ENCODE measurements around the gene OR5D16.
"Not testable (repeated sequence)": the region's sequence is repeated elsewhere in the genome, so short reads cannot be mapped to it uniquely, and the experiment has no call there.

Gene OR5D16

DNA sequence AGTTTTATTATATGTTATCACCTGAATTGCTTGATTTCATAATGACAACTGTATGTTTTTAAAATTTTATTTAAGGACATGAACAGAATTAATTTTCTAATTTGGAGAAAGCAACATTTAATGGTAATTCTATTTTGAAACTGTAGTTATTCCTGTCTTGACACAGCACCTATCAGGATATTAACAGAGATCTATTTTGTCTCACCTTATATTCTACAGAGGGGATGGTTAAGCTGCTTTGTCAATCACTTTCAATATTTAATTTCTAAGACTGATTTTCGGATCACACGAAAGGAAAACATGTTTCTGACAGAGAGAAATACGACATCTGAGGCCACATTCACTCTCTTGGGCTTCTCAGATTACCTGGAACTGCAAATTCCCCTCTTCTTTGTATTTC lies at the start of gene OR5D16:
Gene OR5D16 (plus strand): TSS at position 301 of the 400 bp plus-strand sequence. CDS start 0 bp downstream, at position 301.
- DNase-seq, result no peak

DNA sequence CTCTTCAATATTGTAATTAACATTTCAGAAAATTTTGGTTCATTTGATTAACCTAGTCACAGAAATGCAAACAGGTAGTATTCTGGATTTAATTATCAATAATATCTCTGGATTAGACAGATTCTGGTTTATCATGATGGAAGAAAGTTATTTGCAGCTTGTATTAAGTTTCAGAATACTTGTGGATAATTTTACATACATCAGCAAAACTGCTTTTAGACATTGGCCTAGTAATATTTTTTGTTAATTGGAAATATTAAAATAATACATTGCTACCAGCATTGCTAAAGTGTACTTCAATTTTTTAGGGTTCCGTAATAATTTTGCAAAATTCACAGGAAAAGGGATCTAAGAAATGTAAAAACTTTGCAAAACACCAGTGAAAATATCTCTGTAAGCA lies 46.9 kb upstream of the OR5D16 start:
- DNase-seq, result no peak

DNA sequence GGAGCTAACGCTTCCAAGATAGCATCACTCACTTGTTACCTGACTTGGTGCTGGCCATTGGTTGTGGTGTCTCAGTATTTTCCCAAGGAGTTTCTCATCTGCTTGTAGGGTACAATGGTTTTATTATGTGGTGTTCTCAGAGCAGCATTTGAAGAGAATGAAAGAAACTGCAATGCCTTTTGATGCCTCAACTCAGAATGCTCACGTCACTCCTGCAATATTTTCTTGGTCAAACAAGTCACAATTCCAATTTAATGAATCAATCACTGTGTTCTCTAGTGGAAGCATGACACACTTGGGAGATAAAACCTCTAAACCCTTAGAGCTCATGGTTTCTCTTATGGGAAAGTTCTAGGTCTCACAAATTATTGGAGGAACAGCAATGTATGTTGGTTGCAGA lies 45.2 kb upstream of the OR5D16 start:
- DNase-seq, result no peak

DNA sequence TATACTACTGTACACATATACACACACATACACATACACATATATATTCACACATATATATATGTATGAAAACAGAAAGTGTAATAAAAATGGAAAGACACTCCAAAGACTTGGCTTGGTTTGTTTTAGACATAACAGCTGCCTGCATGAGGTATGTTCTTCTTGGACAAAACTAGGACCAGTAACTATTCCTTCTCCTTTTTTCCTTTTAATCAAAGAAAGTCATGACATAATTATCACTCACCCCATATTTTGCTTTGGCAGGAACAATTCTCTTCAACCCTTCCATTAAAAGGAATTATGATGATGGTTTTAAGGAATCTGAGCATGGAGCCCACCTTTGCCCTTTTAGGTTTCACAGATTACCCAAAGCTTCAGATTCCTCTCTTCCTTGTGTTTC lies 43.3 kb upstream of the OR5D16 start, which contains the start of gene OR5D14:
Gene OR5D14 (plus strand): TSS at position 301 of the 400 bp plus-strand sequence. CDS start 0 bp downstream, at position 301.
- DNase-seq, result no peak

DNA sequence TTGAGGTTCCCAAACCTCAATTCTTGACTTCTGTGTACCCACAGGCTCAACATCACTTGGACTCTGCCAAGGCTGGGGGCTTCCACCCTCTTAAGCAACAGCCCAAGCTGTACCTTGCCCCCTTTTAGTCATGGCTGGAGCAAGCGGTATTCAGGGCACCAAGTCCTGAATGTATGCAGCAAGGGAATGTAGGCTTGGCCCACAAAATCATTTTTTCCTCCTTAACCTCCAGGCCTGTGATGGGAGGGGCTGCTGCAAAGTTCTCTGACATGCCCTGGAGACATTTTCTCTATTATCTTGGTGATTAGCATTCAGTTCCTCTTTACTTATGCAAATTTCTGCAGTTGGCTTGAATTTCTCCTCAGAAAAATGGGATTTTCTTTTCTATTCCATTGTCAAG lies 32.3 kb upstream of the OR5D16 start:
- DNase-seq, result no peak

DNA sequence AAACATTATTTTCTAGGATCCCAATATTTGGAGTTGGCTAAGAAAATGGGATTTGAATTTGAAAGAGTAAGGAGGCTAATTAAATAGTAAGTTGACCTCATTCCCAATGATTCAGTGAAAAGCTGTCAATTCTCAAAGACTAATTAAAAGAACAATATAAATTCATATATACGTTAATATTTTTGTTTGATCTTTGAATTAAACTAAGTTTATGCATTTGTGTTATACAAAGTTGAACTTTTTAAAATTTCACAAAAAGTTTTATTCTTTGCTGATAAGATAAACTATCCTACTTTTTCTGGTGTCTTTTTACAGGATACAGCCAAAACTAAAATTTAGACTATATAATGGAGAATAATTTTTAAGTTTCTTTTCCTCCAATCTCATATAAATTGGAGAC lies 27.5 kb upstream of the OR5D16 start, which contains the start of gene OR5L1:
Gene OR5L1 (plus strand): TSS at position 301 of the 400 bp plus-strand sequence. CDS start 100 bp downstream, outside the sequence.
- DNase-seq, result no peak

DNA sequence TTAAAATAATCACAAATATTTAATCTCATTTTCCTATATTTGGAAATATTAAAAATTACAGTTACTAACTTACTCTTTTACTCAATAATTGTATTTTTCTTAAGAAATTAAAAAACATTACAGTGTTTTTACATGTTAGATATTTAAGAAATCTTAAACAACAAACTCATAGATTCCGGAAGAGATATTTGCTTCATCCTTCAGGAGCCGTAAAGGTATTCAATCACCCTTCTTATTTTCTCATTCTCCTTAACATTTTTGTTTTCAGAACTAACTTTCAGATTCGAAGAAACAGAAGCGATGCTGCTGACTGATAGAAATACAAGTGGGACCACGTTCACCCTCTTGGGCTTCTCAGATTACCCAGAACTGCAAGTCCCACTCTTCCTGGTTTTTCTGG lies 19.2 kb upstream of the OR5D16 start, which contains the start of gene OR5D18:
Gene OR5D18 (plus strand): TSS at position 301 of the 400 bp plus-strand sequence. CDS start 0 bp downstream, at position 301.
- no peak for DNase-seq

DNA sequence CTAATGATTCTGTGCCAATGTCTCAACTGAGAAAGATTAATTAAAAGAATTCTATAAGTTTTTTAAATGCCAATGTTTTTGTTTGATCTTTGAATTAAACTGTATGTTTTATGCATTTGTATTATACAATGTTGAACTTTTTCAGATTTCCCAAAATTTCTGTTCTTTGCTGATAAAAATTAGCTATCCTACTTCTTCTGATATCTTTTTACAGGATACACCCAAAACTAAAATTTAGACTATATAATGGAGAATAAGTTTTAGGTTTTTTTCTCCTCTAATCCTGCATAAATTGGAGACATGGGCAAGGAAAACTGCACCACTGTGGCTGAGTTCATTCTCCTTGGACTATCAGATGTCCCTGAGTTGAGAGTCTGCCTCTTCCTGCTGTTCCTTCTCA lies 11.6 kb upstream of the OR5D16 start, which contains the start of gene OR5L2:
Gene OR5L2 (plus strand): TSS at position 301 of the 400 bp plus-strand sequence. CDS start 0 bp downstream, at position 301.
- no peak for DNase-seq

DNA sequence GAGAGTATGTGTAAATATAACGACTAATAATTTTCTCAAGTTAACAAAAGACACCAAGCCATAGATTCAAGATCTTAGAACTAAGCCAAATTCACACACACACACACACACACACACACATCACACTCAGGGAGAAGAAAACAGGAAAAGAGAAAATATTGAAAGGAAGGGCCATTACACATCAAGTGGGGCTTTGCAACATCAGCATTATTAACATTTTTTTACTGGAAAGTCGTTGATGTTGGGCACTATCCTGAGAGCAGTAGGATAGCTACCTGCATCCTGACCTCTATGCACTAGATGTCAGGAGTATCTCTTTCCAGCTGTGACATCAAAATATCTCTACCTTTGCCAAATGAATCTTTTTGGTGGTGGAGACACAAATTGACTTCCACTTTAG lies 8.9 kb downstream of the OR5D16 start:
- DNase-seq, result no peak

DNA sequence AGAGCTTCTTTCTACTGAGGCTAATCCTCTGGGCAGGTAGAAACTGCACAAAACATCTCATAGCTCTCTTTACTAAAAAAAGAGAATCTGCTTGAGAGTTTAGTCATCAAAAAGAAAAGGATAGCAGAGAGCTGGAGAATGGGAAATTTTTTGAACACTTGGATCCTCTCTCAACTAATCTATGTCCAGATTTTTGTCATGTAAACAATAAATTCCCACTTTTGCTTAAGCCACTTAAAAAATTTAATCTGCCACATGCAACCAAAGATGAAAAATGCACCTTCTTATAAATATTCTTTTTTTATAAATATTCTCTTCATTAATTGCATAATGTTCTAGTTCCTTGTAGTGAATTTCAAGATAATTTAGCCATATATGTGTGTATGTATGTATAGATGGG lies 10.5 kb downstream of the OR5D16 start:
- no peak for DNase-seq

DNA sequence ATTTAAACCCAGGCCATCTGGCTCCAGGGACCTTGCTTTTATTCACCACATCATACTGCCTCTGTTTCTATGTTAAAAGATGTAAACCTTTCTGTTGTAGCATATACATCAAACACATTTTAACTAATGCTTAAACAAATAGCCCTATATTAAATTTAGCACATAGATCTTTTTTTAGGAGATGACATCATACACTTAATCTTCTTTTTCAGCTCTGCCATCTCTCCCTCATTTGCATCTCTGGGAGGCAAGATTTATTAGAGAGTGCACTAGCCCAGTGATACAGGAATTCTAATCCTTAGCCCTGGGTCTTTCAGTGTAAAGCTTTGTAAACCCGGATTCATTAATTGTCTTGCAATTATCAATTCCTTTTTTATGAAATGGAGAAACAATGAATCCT lies 13.6 kb downstream of the OR5D16 start:
- DNase-seq, result no peak

DNA sequence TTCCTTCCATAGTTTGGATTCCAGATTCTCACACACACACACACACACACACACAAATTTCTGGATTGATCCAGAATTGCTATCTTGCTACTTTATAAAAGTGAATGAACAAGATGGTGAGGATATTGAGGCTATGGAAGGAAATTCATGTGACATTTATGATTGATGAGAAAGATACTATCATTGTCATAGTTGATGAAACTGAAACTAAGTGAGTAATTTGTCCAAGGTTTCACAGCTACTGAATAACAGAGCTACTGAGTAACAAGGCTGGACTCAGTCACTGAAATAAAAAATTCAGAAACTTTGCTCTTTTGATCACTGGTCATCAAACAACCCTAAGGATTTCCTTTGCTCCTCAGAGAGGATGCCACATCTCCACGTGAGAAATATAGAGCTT lies 16.2 kb downstream of the OR5D16 start:
- DNase-seq, result no peak

DNA sequence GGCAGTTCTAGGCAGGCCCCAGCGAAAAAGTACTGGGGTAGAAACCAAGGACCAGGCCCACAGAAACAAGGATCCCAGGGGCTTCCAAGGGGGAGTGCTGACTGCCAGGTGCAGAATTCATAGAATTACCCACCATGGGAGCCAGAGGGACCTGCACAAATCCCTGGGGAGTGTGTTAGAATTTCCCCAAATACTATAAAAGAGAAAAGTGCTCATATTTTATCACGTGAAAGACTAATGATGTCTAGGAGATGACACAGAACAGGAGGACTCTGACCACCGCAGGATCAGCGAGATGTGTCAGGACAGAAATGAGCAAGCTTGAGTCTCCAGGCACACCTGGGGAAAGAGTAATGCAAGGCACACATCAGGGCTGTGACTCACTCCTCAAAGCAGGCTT lies 28.8 kb downstream of the OR5D16 start:
- not testable (repeated sequence) for DNase-seq

DNA sequence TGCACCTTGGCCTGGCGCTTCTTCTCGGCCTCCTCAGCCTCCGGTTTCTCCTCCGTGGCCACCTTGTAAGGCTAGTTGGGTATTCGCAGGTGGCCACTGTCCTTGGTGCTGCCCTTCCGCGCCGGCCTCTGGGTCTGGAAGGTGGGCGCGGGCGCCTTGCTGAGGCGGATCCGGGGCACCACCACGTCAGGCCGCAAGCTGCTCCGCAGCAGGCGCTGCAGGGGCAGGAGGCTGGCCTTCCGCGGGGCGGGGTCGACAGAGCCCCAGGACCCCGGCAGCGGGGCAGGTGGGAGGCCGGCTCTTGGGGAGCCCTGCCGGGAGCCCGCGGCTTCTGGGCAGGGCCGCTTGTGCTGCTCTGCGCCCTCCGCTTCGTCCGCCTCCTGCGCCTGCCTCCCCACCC lies 34.2 kb downstream of the OR5D16 start:
- not testable (repeated sequence) for DNase-seq

DNA sequence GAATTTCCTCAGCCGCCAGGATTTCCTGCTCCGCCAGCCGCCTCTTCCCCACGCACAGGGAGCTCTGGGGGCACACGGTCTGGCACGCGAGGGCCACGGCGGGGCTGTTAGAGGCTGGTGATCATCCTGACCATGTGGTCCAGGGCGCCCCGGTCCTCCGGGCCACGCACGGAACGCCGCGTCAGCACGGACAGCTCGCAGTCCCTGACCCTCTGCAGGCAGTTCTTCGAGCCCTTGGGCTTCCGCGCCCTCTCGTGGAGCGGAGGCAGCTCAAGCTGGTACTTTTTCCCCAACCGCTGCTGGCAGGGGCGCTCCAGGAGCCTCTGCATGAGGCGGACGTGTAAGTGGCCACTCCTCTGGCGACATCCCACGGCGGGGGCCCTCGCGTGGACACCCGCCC lies 34.6 kb downstream of the OR5D16 start:
- not testable (repeated sequence) for DNase-seq

DNA sequence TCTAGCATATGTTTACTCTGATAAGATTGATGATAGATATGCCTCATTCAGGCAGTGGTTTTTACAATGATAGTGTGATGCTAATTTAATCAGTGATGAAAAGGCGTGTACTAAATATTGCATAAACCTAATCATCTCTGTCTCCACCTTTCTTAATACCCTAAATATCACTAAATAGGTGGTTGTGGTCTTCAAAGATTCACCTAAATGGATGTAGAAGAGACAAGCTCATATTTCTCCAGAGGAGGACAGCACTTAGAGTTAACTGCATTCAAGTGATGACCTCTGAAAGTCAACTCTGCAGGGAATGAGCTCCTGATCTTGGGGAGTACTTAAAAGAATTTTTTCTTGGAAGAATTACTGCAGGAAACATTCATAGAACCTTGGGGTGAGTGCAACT lies 44.4 kb downstream of the OR5D16 start, which contains the start of gene TRIM51:
Gene TRIM51 (plus strand): TSS at position 301 of the 400 bp plus-strand sequence. CDS start 2,132 bp downstream, outside the sequence.
- not testable (repeated sequence) for DNase-seq

DNA sequence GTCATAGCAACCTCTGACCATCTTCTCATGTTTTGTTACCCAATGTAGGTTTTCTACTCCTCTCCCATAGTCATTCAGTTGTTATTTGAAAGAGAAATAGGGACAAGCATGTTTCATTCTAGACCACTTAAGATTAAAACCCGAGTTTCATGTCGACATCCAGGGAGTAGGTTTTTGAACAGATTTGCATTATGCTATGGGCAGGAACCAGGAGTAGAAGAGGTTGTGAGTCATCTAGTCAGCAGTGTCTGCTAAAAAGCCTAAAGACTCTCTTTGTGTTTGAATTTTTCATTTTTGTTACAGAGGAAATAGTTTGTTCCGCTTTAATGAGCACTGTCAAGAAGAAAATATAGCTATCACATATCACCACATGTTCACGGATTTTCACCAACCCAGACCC lies 46.4 kb downstream of the OR5D16 start:
- not testable (repeated sequence) for DNase-seq

DNA sequence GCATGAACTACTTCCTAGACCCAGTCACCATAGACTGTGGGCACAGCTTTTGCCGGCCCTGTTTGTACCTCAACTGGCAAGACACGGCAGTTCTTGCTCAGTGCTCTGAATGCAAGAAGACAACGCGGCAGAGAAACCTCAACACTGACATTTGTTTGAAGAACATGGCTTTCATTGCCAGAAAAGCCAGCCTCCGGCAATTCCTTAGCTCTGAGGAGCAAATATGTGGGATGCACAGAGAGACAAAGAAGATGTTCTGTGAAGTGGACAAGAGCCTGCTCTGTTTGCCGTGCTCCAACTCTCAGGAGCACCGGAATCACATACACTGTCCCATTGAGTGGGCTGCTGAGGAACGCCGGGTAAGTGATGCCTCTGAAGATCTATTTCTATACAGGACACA lies 46.9 kb downstream of the OR5D16 start:
- not testable (repeated sequence) for DNase-seq

Data from stimulated activated CD8-positive, alpha-beta memory T cell treated with anti-CD3 and anti-CD28 coated beads, Interleukin-4, amount 100 ng/mL, for 48 hours (primary cell).